CD4-positive, alpha-beta T cell treated with Interferon alpha-2 for 1 hour (primary cell): ENCODE results near the gene CACNG5.

Experiments used
- DNase-seq, 2 donors: peaks; one replicate each; pipeline ENCODE4 v3.0.0-alpha.2; 2020 to 2022

Gene CACNG5, protein sequence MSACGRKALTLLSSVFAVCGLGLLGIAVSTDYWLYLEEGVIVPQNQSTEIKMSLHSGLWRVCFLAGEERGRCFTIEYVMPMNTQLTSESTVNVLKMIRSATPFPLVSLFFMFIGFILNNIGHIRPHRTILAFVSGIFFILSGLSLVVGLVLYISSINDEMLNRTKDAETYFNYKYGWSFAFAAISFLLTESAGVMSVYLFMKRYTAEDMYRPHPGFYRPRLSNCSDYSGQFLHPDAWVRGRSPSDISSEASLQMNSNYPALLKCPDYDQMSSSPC

DNA sequence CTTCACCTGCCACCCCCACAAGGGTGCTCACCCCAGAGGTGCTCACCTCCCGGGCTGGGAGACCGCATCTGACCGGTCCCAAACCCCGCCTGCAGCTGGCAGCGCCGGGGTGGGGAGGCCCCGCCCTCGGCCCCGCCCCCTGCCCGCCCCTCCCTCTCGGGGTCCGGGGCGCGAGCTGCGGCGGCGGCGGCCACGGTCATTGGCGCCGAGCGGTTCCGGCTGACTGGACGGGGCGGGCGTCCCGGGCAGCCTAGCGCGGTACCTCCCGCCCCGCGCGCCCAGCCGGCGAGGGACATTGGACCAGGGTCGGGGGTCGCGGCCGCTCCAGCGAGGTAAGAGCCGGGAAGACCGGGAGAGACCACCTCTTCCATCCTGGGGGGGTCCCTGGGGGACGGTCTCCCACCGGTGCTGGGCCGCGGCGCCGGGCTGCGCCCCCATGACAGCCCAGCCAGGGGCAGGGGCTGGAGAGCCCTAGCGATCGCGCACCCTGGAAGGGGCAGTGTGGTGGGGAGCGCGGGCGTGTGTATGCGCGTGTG, at the start of gene CACNG5:
TSS of gene CACNG5 (plus strand) at position 199 of the 536 bp plus-strand sequence. CDS start 42,216 bp downstream, outside the sequence.
- no peak for DNase-seq

DNA sequence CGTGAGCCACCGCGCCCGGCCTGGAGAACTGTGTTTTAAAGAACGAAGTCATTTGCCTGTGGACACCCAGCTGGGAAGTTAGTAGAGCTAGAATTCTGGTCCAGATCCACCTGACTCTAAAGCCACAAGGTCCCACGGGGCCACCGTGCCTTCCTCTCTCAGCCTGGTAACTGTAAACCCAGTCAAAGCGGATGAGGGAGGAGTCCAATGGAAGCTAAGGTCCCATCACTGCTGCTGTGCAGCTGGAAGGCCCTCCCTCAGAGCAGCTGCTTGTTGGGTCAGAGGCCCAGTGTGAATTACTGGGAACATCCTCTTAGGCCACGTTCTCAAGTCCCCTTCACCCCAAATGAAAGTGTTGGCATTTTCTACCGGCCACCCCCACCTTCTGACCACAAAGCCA, 48.8 kb upstream of the CACNG5 start:
- DNase-seq, result no peak

DNA sequence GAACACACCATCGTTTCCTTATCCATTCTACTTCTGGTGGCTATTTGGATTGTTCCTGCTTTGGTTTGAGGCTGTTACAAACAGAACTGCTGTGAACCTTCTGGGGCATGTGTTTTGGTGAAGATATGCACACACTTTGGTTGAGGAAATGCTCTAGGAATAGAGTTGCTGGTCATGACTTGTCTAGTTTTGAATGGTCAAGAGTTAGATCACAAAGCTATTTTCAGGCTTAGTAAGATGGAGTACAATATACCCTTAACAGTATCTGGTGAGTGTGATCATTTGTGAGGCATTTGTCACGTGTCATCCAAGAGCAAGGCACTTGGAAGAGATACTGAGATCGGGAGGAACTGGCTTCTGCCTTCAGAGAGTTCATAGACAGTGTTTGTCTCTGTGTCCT, 47.0 kb upstream of the CACNG5 start:
- no peak for DNase-seq

DNA sequence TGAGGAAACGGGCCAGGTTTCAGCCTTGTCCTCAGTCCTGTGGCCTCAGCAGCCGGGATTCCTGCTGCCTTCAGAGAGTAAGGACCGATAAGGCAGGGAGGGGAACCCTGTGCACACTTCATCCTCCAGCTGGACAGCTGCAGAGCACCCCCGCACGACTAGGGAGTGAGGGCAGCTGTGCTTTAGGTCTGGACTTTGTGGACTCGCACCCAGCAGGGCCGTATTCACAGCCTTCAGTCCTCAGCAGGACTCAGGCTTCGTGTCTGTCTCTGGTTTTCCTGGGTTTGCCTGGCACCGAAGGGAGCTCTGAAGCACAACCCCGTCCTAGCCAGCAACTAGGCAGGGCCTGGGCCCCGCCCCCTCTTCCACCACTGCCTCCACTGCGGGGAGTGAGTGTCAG, 45.8 kb upstream of the CACNG5 start:
- DNase-seq, result no peak

DNA sequence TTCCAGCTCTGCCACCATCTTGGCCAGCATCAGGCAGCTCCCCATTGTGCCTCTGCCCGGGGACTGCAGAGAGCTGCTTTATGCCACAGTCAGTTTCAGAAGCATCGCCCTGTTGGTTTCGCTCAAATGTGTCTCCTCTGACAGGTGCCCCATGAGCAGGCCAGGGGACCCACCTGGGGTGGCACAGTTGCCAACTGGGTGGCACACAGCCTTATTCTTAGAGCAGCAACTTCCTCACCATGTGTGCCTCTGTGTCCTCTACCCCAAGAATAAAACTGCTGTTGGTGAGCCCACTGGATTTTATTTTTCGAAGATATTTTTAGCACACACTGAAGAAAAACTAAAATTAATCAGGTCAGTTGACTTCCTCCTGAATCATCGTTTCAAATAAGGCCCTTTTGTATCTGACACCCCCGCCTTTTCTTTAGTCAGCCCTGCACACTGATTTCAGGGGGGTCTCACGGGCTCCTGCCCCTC, 44.9 kb upstream of the CACNG5 start:
- no peak for DNase-seq

DNA sequence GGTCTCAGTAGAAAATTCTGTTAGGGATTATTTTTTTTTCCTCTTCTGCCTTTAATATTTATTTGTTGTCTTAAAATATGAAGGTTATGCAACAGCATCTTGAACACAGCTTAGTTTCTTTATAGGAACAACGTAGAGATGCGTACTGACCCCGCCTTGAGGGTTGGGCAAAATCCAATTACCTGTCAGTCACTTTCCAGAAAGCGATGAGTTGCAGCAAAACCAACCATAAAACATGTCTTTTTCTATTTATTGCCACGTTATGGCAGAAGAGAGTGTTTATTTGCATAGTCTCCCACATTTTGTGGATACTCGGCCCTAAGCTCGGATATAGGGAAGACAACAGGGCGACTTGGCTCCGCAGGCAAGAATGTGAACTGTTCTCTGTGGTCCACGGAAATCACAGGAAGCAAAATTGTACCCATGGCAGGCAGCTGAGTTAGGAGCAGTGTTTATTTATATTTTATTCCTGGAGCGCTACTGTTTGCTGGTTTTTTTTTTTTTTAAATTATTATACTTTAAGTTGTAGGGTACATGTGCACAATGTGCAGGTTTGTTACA, 44.3 kb upstream of the CACNG5 start:
- no peak for DNase-seq

DNA sequence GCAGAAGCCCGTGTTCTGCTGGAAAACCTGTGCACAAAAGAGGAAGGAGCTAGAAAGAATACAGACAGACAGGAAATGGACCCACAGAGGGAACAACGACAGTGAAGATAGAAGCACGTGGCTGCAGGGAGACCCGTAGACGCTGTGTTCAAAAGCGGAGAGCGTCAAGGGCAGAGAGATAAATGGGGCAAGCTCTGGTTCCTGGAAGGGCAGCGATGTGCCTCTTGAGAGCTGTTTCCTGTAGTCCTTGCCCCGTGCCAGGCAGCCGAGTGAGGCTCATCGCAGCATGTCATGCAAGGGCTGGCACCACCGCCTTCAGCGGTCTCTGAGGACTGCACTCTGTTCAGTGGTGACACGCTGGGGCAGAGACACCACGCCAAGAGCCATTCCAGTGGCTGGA, 43.6 kb upstream of the CACNG5 start:
- DNase-seq, result no peak

DNA sequence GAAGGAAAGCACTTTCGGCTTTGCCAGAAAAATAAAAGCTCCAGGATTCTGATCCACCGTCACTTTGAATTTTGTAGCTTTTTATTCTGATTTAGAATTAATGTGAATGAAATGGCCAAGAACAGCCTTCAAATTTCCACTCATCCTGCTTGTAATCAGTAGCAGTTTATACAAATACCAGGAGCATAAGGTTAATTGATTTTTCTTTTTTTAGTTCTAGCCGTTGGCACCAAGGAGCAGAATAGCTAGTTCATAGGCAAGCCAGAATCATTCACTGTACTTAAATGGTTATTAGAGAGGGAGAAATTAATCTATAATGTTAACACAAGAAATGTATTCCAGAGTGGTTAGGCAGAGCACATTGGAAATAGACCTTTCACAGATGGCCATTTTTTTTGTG, 41.1 kb upstream of the CACNG5 start:
- DNase-seq, result no peak

DNA sequence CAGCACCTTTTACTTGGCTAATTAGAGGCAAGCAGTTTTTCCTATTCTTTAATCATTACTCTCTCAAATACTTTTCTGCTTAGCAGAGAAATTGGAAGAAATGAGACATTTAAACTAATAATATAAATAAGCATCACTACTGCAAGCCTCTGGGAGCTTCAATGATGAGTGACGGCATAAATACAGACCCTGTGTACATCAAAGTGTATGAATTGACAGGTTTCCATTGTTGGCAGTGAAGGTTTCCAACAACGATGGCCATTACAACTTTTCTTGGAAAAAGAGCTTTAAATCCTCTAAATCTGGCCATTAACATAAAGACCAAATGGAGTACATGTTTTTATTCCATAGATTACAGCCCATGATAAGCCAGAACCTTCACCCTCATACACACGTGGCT, 39.4 kb upstream of the CACNG5 start:
- no peak for DNase-seq

DNA sequence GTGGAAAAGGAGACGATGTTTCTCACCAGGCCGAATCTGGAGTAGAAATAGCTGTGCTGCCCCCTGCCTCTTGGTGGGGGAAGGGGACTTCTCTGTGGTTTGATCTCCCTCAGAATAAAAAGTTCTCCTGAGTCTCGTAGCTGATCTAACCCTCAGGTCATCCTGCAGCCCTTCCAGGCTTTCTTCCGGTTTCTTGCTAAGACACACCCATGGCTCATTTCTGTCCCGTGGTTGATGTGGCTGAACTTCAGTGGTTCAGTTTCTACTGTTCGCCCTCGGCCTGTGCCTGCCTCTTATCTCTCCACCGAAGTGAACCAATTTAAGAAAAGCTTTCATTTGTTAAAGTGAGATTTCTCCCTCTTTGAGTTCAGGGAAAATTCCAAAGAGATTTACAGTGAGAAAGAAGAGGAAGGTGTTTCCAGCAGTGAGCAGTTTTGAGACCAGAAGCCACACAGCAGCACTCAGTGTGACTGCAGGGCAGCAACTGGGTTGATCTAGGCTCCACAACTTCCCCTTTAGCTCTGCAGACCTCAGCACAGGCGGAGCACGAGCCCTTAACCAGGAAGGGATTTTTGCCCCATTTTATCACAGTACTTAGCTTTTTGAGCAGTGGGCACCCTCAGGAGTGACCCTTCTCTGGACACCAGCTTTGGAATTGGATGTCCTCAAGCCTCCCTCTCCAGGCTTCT, 34.9 kb upstream of the CACNG5 start:
- DNase-seq, result no peak

DNA sequence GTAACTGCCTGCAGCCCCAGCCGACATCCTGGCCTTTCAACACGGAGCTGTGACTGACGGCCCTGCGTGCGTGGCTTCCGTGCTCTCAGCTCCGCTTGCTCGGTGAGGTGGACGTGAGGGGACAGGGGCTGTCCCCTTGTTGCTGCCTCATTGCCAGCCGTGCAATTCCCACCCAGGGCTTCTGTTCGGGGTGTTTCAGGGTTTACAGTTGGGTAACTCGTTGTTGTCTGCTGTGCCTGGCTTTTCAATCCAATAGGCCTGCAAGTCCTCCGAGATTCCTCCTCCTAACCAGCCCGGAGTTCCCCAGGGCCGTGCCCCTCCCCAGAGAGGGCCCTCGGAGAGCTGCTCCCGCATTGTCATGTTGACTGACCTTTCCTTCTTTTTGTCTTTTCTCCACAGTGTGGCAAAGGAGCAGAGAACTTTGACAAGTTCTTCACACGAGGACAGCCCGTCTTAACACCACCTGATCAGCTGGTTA, 31.4 kb upstream of the CACNG5 start:
- DNase-seq, result no peak

DNA sequence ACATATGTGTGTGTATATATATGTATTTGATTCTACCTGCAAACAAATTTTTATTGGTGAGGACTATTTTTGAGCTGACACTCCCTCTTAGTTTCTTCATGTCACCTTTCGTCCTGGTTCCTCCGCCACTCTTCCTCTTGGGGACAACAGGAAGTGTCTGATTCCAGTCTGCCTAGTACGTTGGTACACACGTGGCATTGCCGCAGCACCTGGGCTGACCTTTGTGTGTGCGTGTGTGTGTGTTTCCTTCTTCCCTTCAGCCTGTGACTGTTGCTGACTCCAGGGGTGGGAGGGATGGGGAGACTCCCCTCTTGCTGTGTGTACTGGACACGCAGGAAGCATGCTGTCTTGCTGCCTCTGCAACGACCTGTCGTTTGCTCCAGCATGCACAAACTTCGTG, 29.4 kb upstream of the CACNG5 start:
- no peak for DNase-seq

DNA sequence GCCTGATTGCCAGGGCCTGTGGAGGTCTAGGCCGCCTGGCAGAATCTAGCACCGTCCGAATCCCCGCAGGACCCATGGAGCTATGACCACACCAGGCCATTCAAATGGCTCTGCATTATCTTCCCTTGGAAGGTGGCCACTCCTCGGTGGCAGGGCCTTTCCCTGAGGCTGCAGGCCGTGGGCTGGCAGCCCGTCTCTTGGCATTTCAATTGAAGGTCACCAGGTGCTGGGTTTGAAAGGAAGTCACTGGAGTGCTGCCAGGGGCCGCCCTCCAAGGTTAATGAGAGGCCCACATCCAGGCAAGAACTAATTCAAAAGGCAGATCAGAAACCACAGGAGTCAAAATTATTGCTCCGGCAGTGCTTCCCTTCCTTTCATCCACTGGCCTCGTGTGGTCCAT, 27.7 kb upstream of the CACNG5 start:
- no peak for DNase-seq

DNA sequence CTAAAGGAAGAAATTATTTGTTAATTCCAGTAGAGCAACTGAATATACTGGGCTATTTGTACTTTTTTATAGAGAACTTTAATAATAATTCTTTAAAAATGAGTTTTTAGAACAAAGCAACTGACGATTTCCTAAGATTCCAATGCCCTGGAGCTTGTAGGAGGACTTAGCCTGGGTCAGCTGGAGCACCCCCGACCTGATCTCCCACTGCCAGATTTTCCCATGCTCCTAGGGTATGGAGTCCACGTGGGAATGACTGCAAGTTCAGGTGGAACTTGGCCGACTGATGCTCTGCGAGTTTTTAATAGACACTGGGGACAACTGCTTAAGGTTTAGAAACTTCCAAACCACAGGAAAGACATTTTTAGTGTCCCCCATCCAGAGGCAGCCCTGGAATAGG, 25.5 kb upstream of the CACNG5 start:
- no peak for DNase-seq

DNA sequence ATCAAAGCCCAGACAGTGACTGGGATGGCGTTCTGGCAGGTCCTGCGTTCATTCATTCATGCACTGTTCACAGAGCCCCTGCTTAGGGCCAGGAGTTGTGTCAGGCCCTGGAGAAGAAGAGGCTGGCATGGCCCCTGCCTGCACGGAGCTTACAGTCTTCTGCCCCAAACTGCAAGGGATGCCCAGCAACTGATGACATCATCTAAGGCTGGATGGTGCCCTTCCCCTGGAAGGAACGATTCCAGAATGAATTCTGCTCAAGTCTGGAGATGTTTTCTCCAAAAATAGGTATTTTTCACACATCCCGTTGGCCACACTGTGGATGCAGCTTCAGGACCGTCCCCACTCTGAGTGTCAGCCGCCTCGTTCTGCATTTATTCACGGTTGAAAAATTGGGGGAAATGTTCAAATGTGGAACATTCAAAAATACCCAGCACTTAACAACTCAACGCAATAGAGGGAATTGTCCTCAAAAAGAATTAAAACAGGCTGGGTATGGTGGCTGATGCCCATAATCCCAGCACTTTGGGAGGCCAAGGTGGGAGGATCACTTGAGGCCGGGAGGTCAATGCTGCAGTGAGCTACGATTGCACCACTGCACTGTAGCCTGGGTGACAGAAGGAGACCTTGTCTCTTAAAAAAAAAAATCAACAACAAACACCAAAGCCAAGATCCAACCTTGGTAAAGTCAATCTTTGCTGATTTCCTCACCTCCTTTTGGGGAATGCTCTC, 23.8 kb upstream of the CACNG5 start:
- no peak for DNase-seq

DNA sequence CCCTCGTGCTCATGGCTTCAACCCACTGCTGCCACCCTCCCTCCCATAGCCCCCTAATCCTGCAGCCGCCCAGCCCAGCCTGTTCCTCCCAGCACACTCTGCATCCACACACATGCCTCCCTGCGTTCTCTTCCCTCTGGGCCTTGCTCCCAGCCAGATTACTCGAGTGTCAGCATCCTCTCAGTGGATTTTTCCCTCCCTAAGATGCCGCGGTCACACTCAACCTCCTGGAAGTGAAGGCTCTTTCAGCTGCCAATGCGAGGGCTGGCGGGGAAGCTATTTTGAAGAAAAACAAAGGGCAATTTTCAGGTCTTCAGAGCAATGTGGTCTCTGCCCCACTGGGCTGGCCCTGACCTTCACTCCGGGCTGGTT, 23.2 kb upstream of the CACNG5 start:
- DNase-seq, result no peak

DNA sequence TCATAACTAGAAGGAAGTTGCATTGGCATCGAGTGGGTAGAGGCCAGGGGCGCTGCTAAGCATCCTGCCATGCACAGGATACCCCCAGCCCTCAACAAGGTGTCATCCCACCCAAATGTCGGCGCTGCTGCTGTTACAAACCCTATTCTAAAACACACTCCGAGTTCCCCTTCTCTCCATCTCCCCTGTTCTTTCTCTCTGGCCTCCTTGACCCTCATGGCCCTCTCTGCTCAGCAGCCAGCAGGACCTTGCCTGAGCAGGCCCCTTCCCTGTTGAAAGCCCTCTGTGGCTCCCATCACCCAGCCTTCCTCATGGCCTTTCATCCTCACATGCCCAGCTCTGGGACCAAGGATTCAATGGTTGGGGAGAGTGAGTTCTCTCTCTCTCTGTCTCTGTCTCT, 22.3 kb upstream of the CACNG5 start:
- DNase-seq, result no peak

DNA sequence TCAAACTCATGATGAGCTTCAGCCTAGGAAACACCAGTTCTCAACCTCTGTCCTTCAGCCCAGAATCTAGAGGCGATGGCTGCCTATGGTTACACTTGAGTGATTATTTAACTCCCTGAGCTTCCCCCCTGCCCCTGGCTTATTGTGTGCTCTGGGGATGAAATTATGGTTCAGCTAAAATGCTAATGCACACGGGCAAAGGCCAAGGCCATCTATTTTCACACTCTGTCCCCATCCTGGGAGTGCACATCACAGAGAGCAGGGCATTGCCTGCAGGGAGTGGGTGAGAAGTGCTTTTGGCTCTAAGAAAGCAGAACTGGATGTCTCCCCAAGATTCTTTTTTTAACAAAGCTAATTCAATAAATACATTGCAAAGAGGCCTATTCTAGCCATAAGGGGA, 21.6 kb upstream of the CACNG5 start:
- no peak for DNase-seq

DNA sequence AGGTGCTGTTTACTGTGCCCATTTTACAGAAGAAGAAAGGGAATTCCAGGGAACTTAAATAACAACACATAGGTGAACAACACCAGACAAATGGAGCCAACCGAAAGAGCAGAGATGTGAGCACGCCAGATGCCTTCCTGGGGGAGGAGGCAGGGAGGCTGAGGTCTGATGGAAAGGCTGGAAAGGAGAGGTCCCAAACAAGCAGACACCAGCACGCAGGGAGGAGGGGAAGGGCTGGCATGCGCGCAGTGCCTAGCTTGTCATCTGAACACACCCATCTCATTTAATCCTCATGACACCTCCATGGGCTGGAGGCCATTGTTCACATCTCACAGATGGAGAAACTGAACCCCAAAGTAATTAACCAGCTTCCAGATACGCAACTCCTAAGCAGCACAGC, 20.9 kb upstream of the CACNG5 start:
- no peak for DNase-seq

DNA sequence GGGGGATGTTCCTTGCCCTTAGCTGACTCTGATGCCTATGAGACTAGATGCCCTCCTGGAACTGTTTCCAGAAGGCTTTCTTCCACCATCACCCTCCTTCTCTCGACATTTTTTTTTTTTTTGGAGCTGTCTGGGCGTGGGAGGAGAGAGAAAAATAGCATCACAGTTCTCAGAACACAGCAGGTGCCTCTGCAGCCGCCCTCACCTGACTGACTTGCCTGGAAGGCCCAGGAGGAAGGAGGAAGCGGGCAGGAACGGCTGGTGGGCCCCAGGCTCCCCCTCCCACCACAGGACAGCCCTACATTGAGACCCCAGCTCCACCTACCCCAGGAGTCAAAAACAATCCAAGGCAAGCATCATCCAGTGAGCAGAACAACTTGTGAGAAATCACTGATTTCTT, 20.3 kb upstream of the CACNG5 start:
- DNase-seq, result no peak

DNA sequence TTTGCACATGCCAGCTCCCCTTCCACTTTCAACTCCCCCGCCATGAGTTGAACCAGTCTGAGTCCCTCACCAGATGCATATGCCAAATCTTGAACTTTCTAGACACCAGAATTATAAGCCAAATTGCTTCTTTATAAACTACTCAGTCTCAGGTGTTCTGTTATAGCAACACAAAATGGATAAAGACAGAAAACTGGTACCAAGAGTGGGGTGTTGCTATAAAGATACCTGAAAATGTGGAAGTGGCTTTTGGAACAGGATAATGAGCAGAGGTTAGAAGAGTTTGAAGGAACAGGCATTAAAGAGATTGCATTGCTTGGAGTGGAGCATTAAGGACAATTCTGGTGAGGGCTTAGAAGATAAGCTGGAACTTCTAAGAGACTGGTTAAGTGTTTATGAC, 17.2 kb upstream of the CACNG5 start:
- no peak for DNase-seq

DNA sequence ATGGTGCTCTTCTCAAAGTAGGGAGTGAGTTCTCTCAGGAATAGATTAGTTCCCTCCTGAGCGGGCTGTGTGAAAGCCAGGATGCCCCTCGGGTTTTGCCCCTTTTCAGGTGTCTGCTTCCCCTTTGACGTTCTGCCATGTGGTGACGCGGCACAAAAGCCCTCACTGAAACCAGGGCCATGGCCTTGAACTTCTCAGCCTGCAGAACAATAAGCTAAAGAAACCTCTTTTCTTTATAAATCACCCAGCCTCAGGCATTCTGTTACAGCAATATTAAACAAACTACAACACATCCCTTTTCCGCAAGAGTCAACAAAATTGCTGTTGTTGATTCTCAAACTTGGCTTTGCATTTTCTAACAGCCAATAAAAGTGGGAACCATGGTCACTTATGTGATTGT, 15.5 kb upstream of the CACNG5 start:
- no peak for DNase-seq

DNA sequence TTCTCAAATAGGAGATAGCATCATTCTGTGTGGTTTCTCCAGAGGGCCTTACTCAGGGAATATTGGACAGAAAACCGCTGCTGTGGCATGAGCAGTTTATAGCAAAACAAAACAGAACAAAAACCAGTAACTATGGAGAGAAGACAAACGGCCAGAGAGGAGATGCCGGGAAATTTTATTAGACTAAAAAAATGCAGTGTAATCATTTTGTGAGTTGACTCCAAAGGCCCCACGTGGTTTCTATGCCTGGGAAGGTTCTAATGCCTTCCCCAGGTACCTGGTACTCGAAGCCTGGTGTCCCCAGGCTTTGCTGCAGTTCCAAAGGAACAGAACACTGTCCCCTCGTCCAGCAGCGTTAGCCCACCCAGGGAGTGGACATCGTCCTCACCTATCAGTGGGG, 12.9 kb upstream of the CACNG5 start:
- no peak for DNase-seq
